Endodermal cell (in vitro differentiated cells): Measurements from ENCODE around the gene MLKL. TPM values are rescaled to one million over a fixed set of nuclear protein-coding genes. Genes with fewer than 3 reads are reported as not detected.

ENCODE experiments used
- DNase-seq: peaks from one replicate; pipeline ENCODE4 v3.0.0-alpha.2; 2017
- H3K27ac ChIP-seq: 2 replicates; pipeline ENCODE4 v1.5.1; 2013; ENCODE audit warnings: mild to moderate bottlenecking, low read depth, low read length, moderate library complexity
- H3K27me3 ChIP-seq: 2 replicates; pipeline ENCODE4 v1.6.1; 2013; ENCODE audit warnings: mild to moderate bottlenecking, low read length, moderate library complexity; ENCODE audit not compliant: insufficient read depth, control insufficient read depth, poor library complexity, severe bottlenecking
- H3K36me3 ChIP-seq: 2 replicates; pipeline ENCODE4 v1.7.0; 2013; ENCODE audit warnings: mild to moderate bottlenecking, low read length, moderate library complexity; ENCODE audit not compliant: control insufficient read depth, insufficient read depth
- H3K4me1 ChIP-seq: one replicate; pipeline ENCODE4 v1.7.0; 2013; ENCODE audit warnings: low read length; ENCODE audit not compliant: control insufficient read depth, insufficient read depth
- H3K4me3 ChIP-seq: 2 replicates; pipeline ENCODE4 v1.5.1; 2013; ENCODE audit warnings: mild to moderate bottlenecking, low read length, moderate library complexity
- H3K9ac ChIP-seq: 2 replicates; pipeline ENCODE4 v1.6.1; 2013; ENCODE audit warnings: mild to moderate bottlenecking, low read length, moderate library complexity; ENCODE audit not compliant: poor library complexity, severe bottlenecking; ENCODE audit errors: extremely low read depth
- H3K9me3 ChIP-seq: 2 replicates; pipeline ENCODE4 v1.6.1; 2013; ENCODE audit warnings: mild to moderate bottlenecking, low read length, moderate library complexity; ENCODE audit not compliant: control insufficient read depth
- H3K27ac Mint-ChIP-seq: 2 replicates; pipeline ENCODE4 v1.8.0; 2020; ENCODE audit warnings: mixed read lengths
- H3K27me3 Mint-ChIP-seq: 2 replicates; pipeline ENCODE4 v1.8.0; 2021; ENCODE audit warnings: mild to moderate bottlenecking, mixed read lengths; ENCODE audit not compliant: insufficient read depth
- H3K36me3 Mint-ChIP-seq: 2 replicates; pipeline ENCODE4 v1.8.0; 2020; ENCODE audit warnings: low read depth, mixed read lengths
- H3K4me1 Mint-ChIP-seq: 2 replicates; pipeline ENCODE4 v1.8.0; 2020; ENCODE audit warnings: mixed read lengths
- H3K4me3 Mint-ChIP-seq: 2 replicates; pipeline ENCODE4 v1.8.0; 2020; ENCODE audit warnings: mild to moderate bottlenecking, moderate library complexity, mixed read lengths
- H3K9me3 Mint-ChIP-seq: 2 replicates; pipeline ENCODE4 v1.8.0; 2020; ENCODE audit warnings: mild to moderate bottlenecking, mixed read lengths
- WGBS, 2 experiments: methylation state at CpG; one replicate each; pipeline versions ENCODE4 v1.1.5 to v1.1.7; 2013; ENCODE audit warnings: missing lambda C conversion rate in 2 of 2, mixed read lengths in 1 of 2; ENCODE audit not compliant: insufficient coverage in 1 of 2, insufficient read length in 1 of 2; 5-methylcytosine and 5-hydroxymethylcytosine counted together
- total RNA-seq, 2 donors: library from RNA; stranded (reverse); fragmentation: NEBNext Ultra II Directional in 1 of 2; extraction: Animal tissue kit (Norgen Biotek cat#: 25700) in 1 of 2; gene quantifications; 2 replicates in 1 of 2; 3 replicates in 1 of 2; pipeline ENCODE4 v1.2.1, GENCODE V29; 2021
- TF ChIP-seq, protein P1 (sequence below): fragments of 200-600 bp; sonication (generic); conservative IDR thresholded peaks from 2 replicates; pipeline ENCODE4 v1.5.0; 2021; ENCODE audit warnings: antibody characterized with exemption, mild to moderate bottlenecking

The MLKL gene
- total RNA-seq, 2 donors from 2014 or later, result 0.22 to 1.3 TPM

DNA sequence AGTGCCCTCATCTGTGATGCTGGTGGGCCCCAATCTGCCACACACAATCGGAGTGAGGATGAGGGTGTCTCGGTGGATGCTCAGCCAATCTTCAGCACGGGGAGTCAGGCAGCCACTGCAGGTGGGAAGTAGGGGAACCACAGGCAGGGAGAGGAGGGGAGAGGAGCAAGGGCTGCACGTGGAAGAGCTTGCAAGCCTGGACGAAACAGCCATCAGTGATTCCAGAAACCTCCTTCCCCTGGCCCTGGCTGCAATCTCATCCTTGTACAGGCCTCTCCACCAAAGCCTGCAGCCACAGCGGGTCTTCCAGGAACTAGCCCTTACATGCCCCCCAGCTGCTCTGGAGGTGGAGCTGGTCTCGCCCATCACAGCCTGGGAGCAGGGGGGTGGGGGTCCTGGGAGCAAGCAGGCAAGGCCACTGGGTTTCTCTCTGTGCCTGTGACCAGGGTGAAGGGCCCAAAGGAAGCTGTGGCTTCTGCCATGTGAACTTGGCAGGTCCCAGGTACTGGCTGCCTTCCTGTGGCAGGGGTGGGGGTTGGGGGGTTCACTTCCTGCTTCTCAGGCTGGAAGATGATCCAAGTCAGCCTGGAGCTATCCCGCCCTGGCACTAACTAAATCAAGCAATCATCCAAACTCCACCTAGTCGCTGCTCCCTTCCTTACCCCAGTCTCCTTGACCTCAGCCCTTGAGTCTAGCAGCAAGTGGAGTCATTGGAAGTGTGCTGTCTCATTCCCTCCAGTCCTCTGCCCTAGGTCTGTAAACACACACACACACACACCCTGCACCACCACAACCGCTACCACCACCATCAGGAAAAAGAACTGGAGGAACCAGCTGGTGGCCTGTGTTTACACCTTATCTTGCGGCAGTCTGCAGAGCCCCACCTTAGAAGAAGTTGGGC, 29.4 kb upstream of the MLKL start:
- WGBS, 2 experiments, result 83% methylated on average over 11 of the region's 11 CpGs; no CpG with 5 or more reads in 1 of the 2 experiments
- no peaks in the 10 kb centered on the region for H3K36me3 ChIP-seq
- no peak overlapping the region for H3K27ac ChIP-seq
- H3K9ac ChIP-seq, result no peak overlapping the region
- peaks cover 10% of the 10 kb centered on the region for H3K9me3 ChIP-seq
- Mint-ChIP-seq H3K4me1 (peaks cover 19% of the 10 kb centered on the region), H3K27ac (peak overlapping the region; percentile 65), H3K9me3 (peaks cover 11% of the 10 kb centered on the region), H3K27me3 (peaks cover 4% of the 10 kb centered on the region), H3K4me3 (no peak overlapping the region), H3K36me3 (no peaks in the 10 kb centered on the region)
- TF ChIP-seq, protein P1, sequence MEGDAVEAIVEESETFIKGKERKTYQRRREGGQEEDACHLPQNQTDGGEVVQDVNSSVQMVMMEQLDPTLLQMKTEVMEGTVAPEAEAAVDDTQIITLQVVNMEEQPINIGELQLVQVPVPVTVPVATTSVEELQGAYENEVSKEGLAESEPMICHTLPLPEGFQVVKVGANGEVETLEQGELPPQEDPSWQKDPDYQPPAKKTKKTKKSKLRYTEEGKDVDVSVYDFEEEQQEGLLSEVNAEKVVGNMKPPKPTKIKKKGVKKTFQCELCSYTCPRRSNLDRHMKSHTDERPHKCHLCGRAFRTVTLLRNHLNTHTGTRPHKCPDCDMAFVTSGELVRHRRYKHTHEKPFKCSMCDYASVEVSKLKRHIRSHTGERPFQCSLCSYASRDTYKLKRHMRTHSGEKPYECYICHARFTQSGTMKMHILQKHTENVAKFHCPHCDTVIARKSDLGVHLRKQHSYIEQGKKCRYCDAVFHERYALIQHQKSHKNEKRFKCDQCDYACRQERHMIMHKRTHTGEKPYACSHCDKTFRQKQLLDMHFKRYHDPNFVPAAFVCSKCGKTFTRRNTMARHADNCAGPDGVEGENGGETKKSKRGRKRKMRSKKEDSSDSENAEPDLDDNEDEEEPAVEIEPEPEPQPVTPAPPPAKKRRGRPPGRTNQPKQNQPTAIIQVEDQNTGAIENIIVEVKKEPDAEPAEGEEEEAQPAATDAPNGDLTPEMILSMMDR, result no peak
- DNase-seq, result no peak
- H3K27me3 ChIP-seq, result no peaks in the 10 kb centered on the region
- H3K4me1 ChIP-seq, result peaks cover 20% of the 10 kb centered on the region
- H3K4me3 ChIP-seq, result no peak overlapping the region

- Mint-ChIP-seq H3K4me1 (peaks cover 11% of the 10 kb centered on the region), H3K27me3 (no peaks in the 10 kb centered on the region), H3K4me3 (no peak overlapping the region), H3K36me3 (no peaks in the 10 kb centered on the region), H3K27ac (no peak overlapping the region), H3K9me3 (peaks cover 11% of the 10 kb centered on the region)
- 87 to 92% methylated on average over 4 of the region's 4 CpGs for WGBS, 2 experiments
- Histone ChIP-seq H3K9ac (no peak overlapping the region), H3K36me3 (no peaks in the 10 kb centered on the region), H3K4me1 (peaks cover 10% of the 10 kb centered on the region), H3K27ac (no peak overlapping the region), H3K27me3 (no peaks in the 10 kb centered on the region), H3K4me3 (no peak overlapping the region), H3K9me3 (peaks cover 10% of the 10 kb centered on the region)
- TF ChIP-seq, protein P1, result no peak
- DNase-seq, result no peak
Observed at GRCh38 chr16:74727903-74728302, 27.2 kb upstream of the MLKL start.

- peaks cover 10% of the 10 kb centered on the region for H3K9me3 ChIP-seq
- H3K36me3 ChIP-seq, result no peaks in the 10 kb centered on the region
- peak; percentile 89 for DNase-seq
- TF ChIP-seq, protein P1, result peak; percentile 89
- Mint-ChIP-seq H3K9me3 (peaks cover 11% of the 10 kb centered on the region), H3K4me1 (peaks cover 11% of the 10 kb centered on the region), H3K27ac (no peak overlapping the region), H3K36me3 (no peaks in the 10 kb centered on the region), H3K4me3 (no peak overlapping the region), H3K27me3 (no peaks in the 10 kb centered on the region)
- peaks cover 10% of the 10 kb centered on the region for H3K4me1 ChIP-seq
- WGBS, 2 experiments, result 85% methylated on average over 2 of the region's 2 CpGs
- no peak overlapping the region for H3K4me3 ChIP-seq
- H3K9ac ChIP-seq, result no peak overlapping the region
- no peak overlapping the region for H3K27ac ChIP-seq
- no peaks in the 10 kb centered on the region for H3K27me3 ChIP-seq
Observed at GRCh38 chr16:74726716-74727115, 26.1 kb upstream of the MLKL start.
